GM20000 (cell line): ENCODE data around the gene MCM6.
A peak's percentile ranks its signal among the peaks of the same experiment; 100 is the strongest.
"Not testable (repeated sequence)": the region's sequence is repeated elsewhere in the genome, so short reads cannot be mapped to it uniquely, and the experiment has no call there.

ENCODE experiments used
- DNase-seq: peaks from one replicate; pipeline ENCODE4 v3.0.0; 2012; ENCODE audit warnings: low spot score
- CTCF ChIP-seq: IDR thresholded peaks from 2 replicates; pipeline ENCODE4 v1.5.1; 2012; ENCODE audit warnings: mild to moderate bottlenecking, control low read depth; ENCODE audit errors: extremely low read depth, missing control alignments

The MCM6 gene

GRCh38 chr2:135890149-135890548 lies 13.9 kb upstream of the MCM6 start:
- no peak for TF ChIP-seq CTCF
- no peak for DNase-seq

- not testable (repeated sequence) for DNase-seq
Observed at GRCh38 chr2:135888587-135888986, 12.3 kb upstream of the MCM6 start.

DNA sequence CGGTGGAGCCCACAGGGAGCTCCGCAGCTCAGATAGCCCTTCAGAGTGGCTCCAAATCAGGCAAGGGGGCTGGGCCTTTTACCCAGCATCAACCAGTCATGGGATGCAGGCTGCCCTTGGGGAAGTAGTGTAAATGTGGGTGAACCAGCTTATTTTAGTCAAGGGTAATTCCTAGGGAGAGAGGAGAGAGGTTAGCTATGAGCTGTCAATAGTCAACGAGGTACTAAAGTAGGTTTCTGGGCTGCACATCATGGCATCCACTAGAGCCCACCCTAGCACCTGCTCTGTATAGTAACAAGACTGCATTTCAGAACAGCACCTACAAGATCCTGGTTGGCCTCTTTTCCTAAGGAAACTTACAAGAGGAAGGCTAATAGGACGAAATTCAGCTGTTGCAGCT lies 9.5 kb upstream of the MCM6 start:
- DNase-seq, result no peak

GRCh38 chr2:135882415-135882814 lies 6.2 kb upstream of the MCM6 start:
- DNase-seq, result no peak

More for the DNA sequence above, 9.5 kb upstream of the MCM6 start:
- TF ChIP-seq CTCF, result no peak

DNA sequence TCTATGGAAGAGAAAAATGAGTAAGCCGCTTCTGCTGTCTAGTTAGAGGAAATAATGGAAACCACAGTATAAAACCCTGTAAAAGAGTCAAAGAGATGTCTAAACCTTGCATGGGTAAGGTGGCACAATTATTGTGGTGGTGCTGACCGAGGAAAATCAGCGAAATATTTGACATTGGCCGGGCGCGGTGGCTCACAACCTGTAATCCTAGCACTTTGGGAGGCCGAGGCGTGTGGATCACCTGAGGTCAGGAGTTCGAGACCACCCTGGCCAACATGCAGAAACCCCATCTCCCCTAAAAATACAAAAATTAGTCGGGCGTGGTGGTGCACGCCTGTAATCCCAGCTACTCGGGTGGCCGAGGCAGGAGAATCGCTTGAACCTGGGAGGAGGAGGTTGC lies 527 bp upstream of the MCM6 start:
- DNase-seq, result not testable (repeated sequence)

More at GRCh38 chr2:135882415-135882814, 6.2 kb upstream of the MCM6 start:
- no peak for TF ChIP-seq CTCF

DNA sequence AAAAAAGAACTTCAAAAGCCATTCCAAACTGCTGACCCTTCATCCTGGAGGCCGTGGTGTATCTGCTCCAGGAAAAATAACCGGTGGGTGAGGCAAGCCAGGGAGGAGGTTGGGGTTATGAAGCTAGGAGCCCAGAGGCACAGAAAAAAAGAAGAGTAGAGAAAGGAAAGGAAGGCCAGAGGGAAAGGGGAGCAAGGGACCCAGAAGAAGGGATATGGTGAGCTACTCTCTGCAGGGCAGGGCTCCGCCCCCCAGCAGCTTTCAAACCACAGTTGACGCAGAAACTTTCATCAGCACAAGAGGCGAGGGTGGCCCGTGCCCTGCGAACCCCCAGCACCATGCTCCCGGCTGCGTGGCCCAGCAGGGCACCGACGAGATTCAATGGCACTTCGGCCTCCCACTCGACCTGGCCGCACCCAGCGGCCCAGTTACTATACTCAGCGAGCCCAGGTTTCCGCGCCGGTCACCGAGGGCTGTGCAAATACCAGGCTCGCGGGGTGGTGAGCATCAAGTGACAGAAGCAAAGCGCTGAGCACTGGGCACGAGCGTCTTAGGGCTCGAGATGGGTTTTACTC lies 665 bp downstream of the MCM6 start:
- peak; percentile 74 for DNase-seq
- no peak for TF ChIP-seq CTCF

DNA sequence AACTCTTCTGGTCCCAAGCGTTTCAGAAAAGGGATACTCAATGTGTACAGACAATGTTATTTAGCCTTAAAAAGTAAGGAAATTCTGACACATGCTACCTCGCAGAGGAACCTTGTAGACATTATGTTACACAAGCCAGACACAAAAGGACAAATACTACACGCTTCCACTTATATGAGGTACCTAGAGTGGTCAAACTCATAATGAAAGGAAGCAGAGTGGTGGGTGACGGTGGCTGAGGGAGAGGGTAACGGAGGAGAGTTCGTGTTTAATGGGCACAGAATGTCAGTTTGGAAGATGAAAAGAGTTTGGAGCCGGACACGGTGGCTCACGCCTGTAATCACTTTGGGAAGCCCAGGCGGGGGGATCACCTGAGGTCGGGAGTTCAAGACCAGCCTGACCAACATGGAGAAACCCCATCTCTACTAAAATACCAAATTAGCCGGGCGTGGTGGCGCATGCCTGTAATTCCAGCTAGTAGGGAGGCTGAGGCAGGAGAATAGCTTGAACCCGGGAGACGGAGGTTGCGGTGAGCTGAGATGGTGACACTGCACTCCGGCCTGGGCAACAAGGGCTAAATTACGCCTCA lies 1.4 kb downstream of the MCM6 start:
- DNase-seq, result no peak
- TF ChIP-seq CTCF, result no peak

DNA sequence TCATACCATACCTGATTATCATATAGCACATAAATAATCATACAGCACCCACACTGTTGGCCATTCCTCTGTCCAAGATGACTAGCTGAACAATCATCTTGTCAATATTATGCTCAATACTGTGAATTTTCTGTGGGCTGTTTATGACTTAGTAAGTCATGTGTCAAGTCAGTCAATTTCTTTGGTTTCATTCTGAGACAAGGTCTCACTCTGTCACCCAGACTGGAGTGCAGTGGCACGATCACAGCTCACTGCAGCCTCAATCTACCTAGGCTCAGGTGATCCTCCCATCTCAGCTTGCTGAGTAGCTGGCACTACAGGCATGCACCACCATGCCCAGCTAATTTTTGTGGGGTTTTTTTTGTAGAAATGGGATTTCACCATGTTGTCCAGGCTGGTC lies 5.7 kb downstream of the MCM6 start:
- no peak for TF ChIP-seq CTCF
- DNase-seq, result no peak
